Neuronal stem cell (in vitro differentiated cells): ENCODE data around the gene TRAPPC5.

Experiments used
- DNase-seq: peaks from one replicate; pipeline ENCODE4 v3.0.0-alpha.2; 2013; ENCODE audit warnings: low spot score
- H2AFZ ChIP-seq: one replicate; pipeline ENCODE4 v1.6.1; 2013; ENCODE audit warnings: mild to moderate bottlenecking, low read length, inconsistent platforms
- H2AK5ac ChIP-seq: 2 replicates; pipeline ENCODE4 v1.6.1; 2013; ENCODE audit warnings: low read depth, mild to moderate bottlenecking, inconsistent platforms, low read length, moderate library complexity, mixed read lengths
- H2BK120ac ChIP-seq: 2 replicates; pipeline ENCODE4 v1.6.1; 2013; ENCODE audit warnings: low read depth, mild to moderate bottlenecking, inconsistent platforms, low read length, moderate library complexity, mixed read lengths
- H2BK12ac ChIP-seq: one replicate; pipeline ENCODE4 v1.6.1; 2013; ENCODE audit warnings: low read length, inconsistent platforms
- H2BK15ac ChIP-seq: 2 replicates; pipeline ENCODE4 v1.6.1; 2013; ENCODE audit warnings: mild to moderate bottlenecking, low read length, inconsistent platforms, mixed read lengths
- H2BK5ac ChIP-seq: one replicate; pipeline ENCODE4 v1.6.1; 2013; ENCODE audit warnings: inconsistent platforms, mild to moderate bottlenecking, low read length, moderate library complexity
- H3K14ac ChIP-seq: one replicate; pipeline ENCODE4 v1.6.1; 2013; ENCODE audit warnings: low read length, inconsistent platforms
- H3K18ac ChIP-seq: 2 replicates; pipeline ENCODE4 v1.6.1; 2013; ENCODE audit warnings: low read length, inconsistent platforms
- H3K23ac ChIP-seq: 2 replicates; pipeline ENCODE4 v1.6.1; 2013; ENCODE audit warnings: low read depth, mild to moderate bottlenecking, mixed read lengths, low read length, inconsistent platforms; ENCODE audit not compliant: poor library complexity
- H3K27ac ChIP-seq: replicated peaks from 3 replicates; pipeline ENCODE4 v1.5.1; 2013; ENCODE audit warnings: low read length, inconsistent platforms
- H3K27me3 ChIP-seq, 3 experiments: 2 replicates each; pipeline ENCODE4 v1.6.1; 2013; ENCODE audit warnings: low read length in 3 of 3, mild to moderate bottlenecking in 2 of 3, inconsistent platforms in 1 of 3, low read depth in 1 of 3, mixed read lengths in 1 of 3, moderate library complexity in 1 of 3; ENCODE audit not compliant: control insufficient read depth in 3 of 3, insufficient read depth in 3 of 3
- H3K36me3 ChIP-seq, 2 donors: replicated peaks in 1 of 2; 2 replicates each; pipeline ENCODE4 v1.6.1; 2013; ENCODE audit warnings: low read length in 2 of 2; ENCODE audit not compliant: control insufficient read depth in 2 of 2, insufficient read depth in 2 of 2
- H3K4ac ChIP-seq: 2 replicates; pipeline ENCODE4 v1.6.1; 2013; ENCODE audit warnings: inconsistent platforms, mild to moderate bottlenecking, low read length, moderate library complexity
- H3K4me1 ChIP-seq, 2 donors: 1 replicate in 1 of 2; 2 replicates in 1 of 2; pipeline ENCODE4 v1.6.1; 2013; ENCODE audit warnings: low read length in 2 of 2, low read depth in 1 of 2; ENCODE audit not compliant: control insufficient read depth in 2 of 2, insufficient read depth in 1 of 2
- H3K4me2 ChIP-seq: one replicate; pipeline ENCODE4 v1.6.1; 2013; ENCODE audit warnings: mild to moderate bottlenecking, low read length, inconsistent platforms; ENCODE audit not compliant: insufficient read depth, poor library complexity, severe bottlenecking
- H3K4me3 ChIP-seq, 2 donors: 2 replicates each; pipeline ENCODE4 v1.5.1; 2013; ENCODE audit warnings: low read length in 2 of 2, mild to moderate bottlenecking in 2 of 2, inconsistent platforms in 1 of 2, moderate library complexity in 1 of 2
- H3K79me1 ChIP-seq: one replicate; pipeline ENCODE4 v1.6.1; 2013; ENCODE audit warnings: low read depth, mild to moderate bottlenecking, inconsistent platforms, low read length, moderate library complexity
- H3K9ac ChIP-seq: one replicate; pipeline ENCODE4 v1.6.1; 2013; ENCODE audit warnings: mild to moderate bottlenecking, low read depth, low read length, inconsistent platforms; ENCODE audit not compliant: poor library complexity
- H3K9me3 ChIP-seq, 2 donors: replicated peaks in 1 of 2; 2 replicates each; pipeline versions ENCODE3 to v1.6.1; 2013; ENCODE audit warnings: low read length in 2 of 2, mild to moderate bottlenecking in 2 of 2, inconsistent platforms in 1 of 2, low read depth in 1 of 2, mixed read lengths in 1 of 2, moderate library complexity in 1 of 2; ENCODE audit not compliant: control insufficient read depth in 2 of 2, insufficient read depth in 1 of 2
- H4K8ac ChIP-seq: one replicate; pipeline ENCODE4 v1.6.1; 2013; ENCODE audit warnings: low read depth, mild to moderate bottlenecking, inconsistent platforms, low read length, moderate library complexity
- H4K91ac ChIP-seq: one replicate; pipeline ENCODE4 v1.6.1; 2013; ENCODE audit warnings: low read length, low read depth, mild to moderate bottlenecking, inconsistent platforms; ENCODE audit not compliant: poor library complexity
- WGBS, 2 donors: extraction: QIAGEN DNeasy Blood & Tissue Kit; methylation state at CpG; one replicate each; pipeline ENCODE4 v1.1.7; 2013; ENCODE audit warnings: missing lambda C conversion rate in 2 of 2, mixed read lengths in 1 of 2; ENCODE audit not compliant: insufficient read length in 2 of 2, insufficient replicate concordance in 1 of 2; ENCODE audit errors: extremely low coverage in 2 of 2; 5-methylcytosine and 5-hydroxymethylcytosine counted together

The TRAPPC5 gene

DNA sequence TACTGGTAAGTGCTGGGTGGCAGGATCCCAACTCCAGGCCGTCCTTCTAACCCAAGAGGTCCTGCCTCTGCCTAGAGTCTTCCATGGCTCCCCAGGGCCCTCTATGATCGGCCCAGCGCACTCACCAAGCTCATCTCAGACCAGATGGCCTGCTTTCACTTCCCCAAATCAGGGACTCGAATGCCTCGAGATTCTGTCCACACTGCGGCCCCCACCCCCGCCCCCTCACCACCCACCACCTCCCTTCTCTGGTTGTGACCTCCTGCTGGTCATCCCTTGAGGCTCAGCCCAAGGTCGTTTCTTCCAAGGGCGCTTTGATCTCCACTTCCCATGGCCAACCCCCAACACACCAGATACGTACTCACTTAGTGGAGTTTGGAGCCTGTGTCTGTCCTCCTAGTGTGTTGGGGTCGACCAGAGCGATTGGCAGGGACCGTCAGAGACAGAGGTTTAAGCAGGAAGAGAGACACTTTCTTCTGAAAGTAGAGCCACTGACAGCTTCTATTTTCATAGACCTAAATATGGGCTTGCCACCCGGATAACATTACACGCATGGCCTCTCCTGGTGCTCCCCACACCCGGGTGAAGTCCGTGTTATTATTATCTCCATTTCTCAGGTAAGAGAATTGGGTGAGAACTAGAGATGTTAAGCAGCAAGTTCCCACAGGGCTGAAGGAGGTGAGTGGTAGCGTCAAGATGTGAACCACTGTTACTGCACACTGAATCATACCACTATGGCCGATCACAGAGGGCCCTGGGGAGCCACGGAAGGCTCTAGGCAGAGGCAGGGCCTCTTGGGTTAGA is 21.2 kb downstream of the TRAPPC5 start, which contains the start of gene FCER2:
Gene FCER2, minus strand, starts transcription at position 478 of the 804 bp plus-strand sequence. CDS start 2,371 bp downstream, outside the sequence.
- peaks cover 3% of the 10 kb centered on the region for H3K79me1 ChIP-seq
- WGBS, 2 donors: no CpG with 5 or more reads among the region's 20 CpGs
- H3K36me3 ChIP-seq: no peaks in the 10 kb centered on the region
- H3K23ac ChIP-seq: no peak within 1 kb of the TSS
- no peak within 1 kb of the TSS for H3K27ac ChIP-seq
- H2AK5ac ChIP-seq: no peak within 1 kb of the TSS
- no peak for DNase-seq
- H3K4me2 ChIP-seq: no peak within 1 kb of the TSS
- H4K91ac ChIP-seq: no peak within 1 kb of the TSS
- no peak within 1 kb of the TSS for H3K9ac ChIP-seq
- H3K18ac ChIP-seq: no peak within 1 kb of the TSS
- H2BK12ac ChIP-seq: no peak within 1 kb of the TSS
- no peak within 1 kb of the TSS for H3K14ac ChIP-seq
- H3K4me1 ChIP-seq: no peaks in the 10 kb centered on the region
- H3K9me3 ChIP-seq: no peaks in the 10 kb centered on the region
- no peak within 1 kb of the TSS for H2AFZ ChIP-seq
- H3K4ac ChIP-seq: no peak within 1 kb of the TSS
- H2BK120ac ChIP-seq: no peak within 1 kb of the TSS
- H2BK15ac ChIP-seq: no peak within 1 kb of the TSS
- no peak within 1 kb of the TSS for H3K4me3 ChIP-seq
- peaks cover 0 to 20% (median 2%) of the 10 kb centered on the region in 3 experiments for H3K27me3 ChIP-seq
- H4K8ac ChIP-seq: no peak within 1 kb of the TSS
- no peak within 1 kb of the TSS for H2BK5ac ChIP-seq

DNA sequence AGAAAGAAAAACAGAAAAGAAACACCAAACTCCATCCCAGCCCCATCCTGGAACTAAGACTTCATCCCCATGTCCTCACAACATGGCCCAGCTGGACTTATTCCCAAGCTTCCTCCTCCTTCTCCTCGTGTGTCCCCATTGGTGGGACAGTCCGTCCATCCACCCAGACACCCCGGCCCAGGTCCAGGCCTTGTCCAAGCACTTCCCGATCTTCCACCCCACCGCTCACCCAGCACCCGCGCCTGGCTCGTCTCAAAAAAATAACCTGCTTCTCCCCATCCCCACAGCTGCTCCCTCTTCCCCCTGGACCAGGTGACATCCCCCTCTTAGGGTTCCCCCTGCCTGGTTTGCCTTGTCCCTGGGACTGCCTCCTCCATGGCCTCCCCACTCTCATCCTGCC is 22.7 kb downstream of the TRAPPC5 start:
- no peak overlapping the region for H4K91ac ChIP-seq
- no peak for DNase-seq
- no peak overlapping the region for H4K8ac ChIP-seq
- peak overlapping the region; percentile 8 for H3K18ac ChIP-seq
- H3K36me3 ChIP-seq: no peaks in the 10 kb centered on the region
- no peak overlapping the region for H3K27ac ChIP-seq
- no CpG with 5 or more reads among the region's 8 CpGs for WGBS, 2 donors
- H3K27me3 ChIP-seq: peaks cover 0 to 16% (median 2%) of the 10 kb centered on the region in 3 experiments
- H3K4ac ChIP-seq: no peak overlapping the region
- no peaks in the 10 kb centered on the region for H3K4me1 ChIP-seq
- no peak overlapping the region for H2BK5ac ChIP-seq
- no peak overlapping the region for H2AFZ ChIP-seq
- no peaks in the 10 kb centered on the region for H3K9me3 ChIP-seq
- H3K4me2 ChIP-seq: no peak overlapping the region
- H2BK15ac ChIP-seq: no peak overlapping the region
- peak overlapping the region; percentile 40 for H3K23ac ChIP-seq
- peak overlapping the region; percentile 91 for H2AK5ac ChIP-seq
- peak overlapping the region in 1 of 2 donors; percentile 48 for H3K4me3 ChIP-seq
- H3K9ac ChIP-seq: peak overlapping the region; percentile 50
- H3K79me1 ChIP-seq: peaks cover 3% of the 10 kb centered on the region
- H2BK12ac ChIP-seq: no peak overlapping the region
- H2BK120ac ChIP-seq: no peak overlapping the region
- no peak overlapping the region for H3K14ac ChIP-seq

DNA sequence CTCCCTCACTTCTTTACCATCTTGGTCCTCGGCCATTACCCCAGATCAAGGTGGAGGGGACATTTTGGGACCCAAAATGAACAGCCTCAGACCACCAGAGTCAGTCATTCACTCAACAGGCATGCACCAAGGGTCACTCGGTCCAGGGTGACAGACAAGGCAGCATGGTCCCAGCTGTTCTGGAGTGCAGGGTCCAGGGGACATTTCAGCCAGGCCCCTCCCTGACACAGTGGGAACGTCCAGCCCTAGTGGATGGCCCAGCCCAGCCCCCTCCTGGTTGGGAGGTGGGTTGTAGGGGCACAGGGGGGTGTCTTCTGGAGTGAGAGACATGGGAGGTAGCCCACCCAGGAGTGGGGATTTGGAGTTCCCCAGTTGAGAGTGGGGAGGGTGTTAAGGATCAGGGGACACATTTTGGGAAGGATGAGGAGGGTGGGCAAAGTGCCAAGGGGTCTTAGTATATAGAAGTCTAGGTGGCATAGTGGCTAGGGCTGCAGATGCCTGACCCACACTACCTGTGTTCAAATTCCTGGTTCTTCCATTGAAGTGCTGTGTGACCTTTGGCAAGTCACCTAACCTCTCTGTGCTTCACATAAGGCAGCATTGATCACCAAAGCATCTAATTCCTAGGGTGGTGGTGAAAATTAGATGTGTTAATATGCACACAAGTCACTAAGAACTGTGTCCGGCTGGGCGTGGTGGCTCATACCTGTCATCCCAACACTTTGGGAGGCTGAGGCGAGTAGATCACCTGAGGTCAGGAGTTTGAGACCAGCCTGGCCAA is 23.8 kb downstream of the TRAPPC5 start:
- Histone ChIP-seq H3K23ac (no peak overlapping the region), H2AFZ (no peak overlapping the region), H3K4me2 (no peak overlapping the region), H3K18ac (peak overlapping the region; percentile 91), H3K9ac (no peak overlapping the region), H2BK120ac (no peak overlapping the region), H2BK15ac (no peak overlapping the region), H4K91ac (no peak overlapping the region), H2AK5ac (peak overlapping the region; percentile 35), H3K9me3 (no peaks in the 10 kb centered on the region), H2BK5ac (no peak overlapping the region), H3K4me3 (no peak overlapping the region), H3K4me1 (no peaks in the 10 kb centered on the region), H3K27ac (no peak overlapping the region), H4K8ac (peak overlapping the region; percentile 65), H3K14ac (no peak overlapping the region), H3K4ac (no peak overlapping the region), H3K27me3 (peaks cover 0 to 8% (median 2%) of the 10 kb centered on the region in 3 experiments), H3K79me1 (peaks cover 3% of the 10 kb centered on the region), H2BK12ac (no peak overlapping the region), H3K36me3 (no peaks in the 10 kb centered on the region)
- DNase-seq: no peak
- no CpG with 5 or more reads among the region's 6 CpGs for WGBS, 2 donors
